NB4 (cell line): Measurements from ENCODE around the gene MYBPC2.
A peak's percentile ranks its signal among the peaks of the same experiment; 100 is the strongest.

Source experiments
- DNase-seq: peaks from one replicate; pipeline ENCODE4 v3.0.0; 2010; ENCODE audit warnings: low read depth
- H3K4me3 ChIP-seq: one replicate; pipeline ENCODE4 v1.5.1; 2011; ENCODE audit warnings: mild to moderate bottlenecking, low read depth, low read length, moderate library complexity
- MYC ChIP-seq: IDR thresholded peaks from 2 replicates; pipeline ENCODE4 v1.6.1; 2011; ENCODE audit warnings: low read depth, low read length
- POLR2A ChIP-seq: IDR thresholded peaks from 2 replicates; pipeline ENCODE4 v1.6.1; 2011; ENCODE audit warnings: mild to moderate bottlenecking; ENCODE audit not compliant: insufficient read length; ENCODE audit errors: extremely low read depth
- TF ChIP-seq, protein P1 (sequence below): IDR thresholded peaks from one replicate; pipeline ENCODE4 v1.5.1; 2012; ENCODE audit warnings: low read depth, low read length
- TF ChIP-seq, protein P2 (sequence below): IDR thresholded peaks from 2 replicates; pipeline ENCODE4 v1.6.1; 2011; ENCODE audit warnings: low read depth, low read length

The MYBPC2 gene

DNA sequence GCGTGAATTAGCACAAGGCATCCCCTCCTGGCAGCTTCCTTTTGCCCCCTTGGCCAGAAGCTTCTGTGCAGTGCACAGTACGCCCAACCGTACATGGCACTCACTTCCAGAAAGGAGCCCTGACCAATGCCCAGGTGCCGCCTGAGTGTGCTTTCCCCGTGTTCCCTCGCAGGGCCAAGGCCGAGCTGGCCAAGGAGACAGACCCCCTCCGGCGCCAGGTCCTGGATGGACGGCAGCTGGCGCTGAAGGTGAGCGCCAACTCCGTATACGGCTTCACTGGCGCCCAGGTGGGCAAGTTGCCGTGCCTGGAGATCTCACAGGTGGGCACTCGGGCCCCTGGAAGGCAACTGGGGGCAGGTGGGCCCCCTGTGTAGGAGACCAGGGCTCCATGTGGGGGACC, 23.3 kb upstream of the MYBPC2 start:
- no peak for DNase-seq
- TF ChIP-seq MYC (no peak), POLR2A (no peak)
- no peak overlapping the region for H3K4me3 ChIP-seq

DNA sequence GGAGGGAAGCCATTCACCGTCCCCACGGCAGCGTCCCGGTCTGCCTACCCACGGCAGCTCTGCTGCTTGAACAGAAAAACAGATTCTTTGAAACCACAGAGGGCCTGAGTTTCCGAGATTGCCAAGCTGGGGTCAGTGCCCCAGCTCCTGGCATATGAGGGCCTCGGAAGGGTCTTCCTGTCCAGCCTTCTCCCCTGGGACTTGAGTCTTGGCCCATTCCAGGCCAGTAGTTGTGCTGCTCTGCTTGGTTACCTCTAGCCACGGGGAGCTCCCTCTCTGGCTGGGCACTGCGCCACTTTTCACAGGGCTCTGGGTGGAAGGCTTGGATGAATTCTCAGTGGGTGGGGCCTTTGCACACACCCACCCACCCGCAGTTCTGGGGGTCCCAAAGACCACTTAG, 22.6 kb upstream of the MYBPC2 start:
- no peak for DNase-seq
- TF ChIP-seq, protein P1, sequence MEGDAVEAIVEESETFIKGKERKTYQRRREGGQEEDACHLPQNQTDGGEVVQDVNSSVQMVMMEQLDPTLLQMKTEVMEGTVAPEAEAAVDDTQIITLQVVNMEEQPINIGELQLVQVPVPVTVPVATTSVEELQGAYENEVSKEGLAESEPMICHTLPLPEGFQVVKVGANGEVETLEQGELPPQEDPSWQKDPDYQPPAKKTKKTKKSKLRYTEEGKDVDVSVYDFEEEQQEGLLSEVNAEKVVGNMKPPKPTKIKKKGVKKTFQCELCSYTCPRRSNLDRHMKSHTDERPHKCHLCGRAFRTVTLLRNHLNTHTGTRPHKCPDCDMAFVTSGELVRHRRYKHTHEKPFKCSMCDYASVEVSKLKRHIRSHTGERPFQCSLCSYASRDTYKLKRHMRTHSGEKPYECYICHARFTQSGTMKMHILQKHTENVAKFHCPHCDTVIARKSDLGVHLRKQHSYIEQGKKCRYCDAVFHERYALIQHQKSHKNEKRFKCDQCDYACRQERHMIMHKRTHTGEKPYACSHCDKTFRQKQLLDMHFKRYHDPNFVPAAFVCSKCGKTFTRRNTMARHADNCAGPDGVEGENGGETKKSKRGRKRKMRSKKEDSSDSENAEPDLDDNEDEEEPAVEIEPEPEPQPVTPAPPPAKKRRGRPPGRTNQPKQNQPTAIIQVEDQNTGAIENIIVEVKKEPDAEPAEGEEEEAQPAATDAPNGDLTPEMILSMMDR: no peak
- TF ChIP-seq, protein P2, sequence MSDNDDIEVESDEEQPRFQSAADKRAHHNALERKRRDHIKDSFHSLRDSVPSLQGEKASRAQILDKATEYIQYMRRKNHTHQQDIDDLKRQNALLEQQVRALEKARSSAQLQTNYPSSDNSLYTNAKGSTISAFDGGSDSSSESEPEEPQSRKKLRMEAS: no peak
- TF ChIP-seq MYC: no peak
- no peak for TF ChIP-seq POLR2A

DNA sequence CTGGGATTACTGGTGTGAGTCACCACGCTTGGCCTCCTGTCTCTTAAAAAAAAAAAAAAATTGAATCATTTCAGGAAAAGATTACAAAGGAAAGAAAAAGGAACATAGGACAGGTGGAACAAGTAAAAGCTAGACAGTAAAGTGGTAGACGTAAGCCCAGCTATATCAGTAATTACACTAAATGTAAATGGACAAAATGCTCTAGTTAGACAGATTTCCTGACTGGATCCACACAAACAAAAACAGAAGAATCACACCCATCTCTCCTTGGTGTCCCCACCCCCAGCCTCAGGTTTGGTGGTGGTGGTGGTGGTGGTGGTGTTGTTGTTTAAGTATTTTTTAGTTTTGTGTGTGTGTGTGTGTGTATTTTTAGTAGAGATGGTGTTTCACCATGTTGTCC, 20.3 kb upstream of the MYBPC2 start:
- no peak overlapping the region for H3K4me3 ChIP-seq
- TF ChIP-seq, protein P2: no peak
- TF ChIP-seq, protein P1: no peak
- DNase-seq: no peak

More for the DNA sequence above, 22.6 kb upstream of the MYBPC2 start:
- no peak overlapping the region for H3K4me3 ChIP-seq

DNA sequence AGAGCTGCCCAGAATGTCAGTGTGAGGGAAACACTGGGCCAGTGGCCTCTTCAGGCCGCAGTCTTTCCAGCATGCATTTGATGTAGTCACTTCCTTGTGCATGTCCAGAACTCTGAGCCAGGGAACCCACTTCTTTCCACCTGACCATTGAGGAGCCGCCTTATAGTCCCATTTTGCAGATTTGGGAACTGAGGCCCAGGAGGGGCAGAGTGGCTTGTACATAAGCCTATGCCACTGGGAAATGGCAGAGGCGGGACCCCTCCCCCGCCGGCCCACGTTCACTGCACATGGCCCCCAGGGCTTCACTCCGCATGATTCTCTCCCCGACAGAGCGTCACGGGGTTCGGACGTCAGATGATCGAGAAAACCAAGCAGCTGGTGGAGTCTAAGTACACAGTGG, 19.6 kb upstream of the MYBPC2 start:
- no peak overlapping the region for H3K4me3 ChIP-seq
- TF ChIP-seq MYC: no peak
- TF ChIP-seq, protein P2: no peak
- TF ChIP-seq, protein P1: no peak
- no peak for TF ChIP-seq POLR2A

DNA sequence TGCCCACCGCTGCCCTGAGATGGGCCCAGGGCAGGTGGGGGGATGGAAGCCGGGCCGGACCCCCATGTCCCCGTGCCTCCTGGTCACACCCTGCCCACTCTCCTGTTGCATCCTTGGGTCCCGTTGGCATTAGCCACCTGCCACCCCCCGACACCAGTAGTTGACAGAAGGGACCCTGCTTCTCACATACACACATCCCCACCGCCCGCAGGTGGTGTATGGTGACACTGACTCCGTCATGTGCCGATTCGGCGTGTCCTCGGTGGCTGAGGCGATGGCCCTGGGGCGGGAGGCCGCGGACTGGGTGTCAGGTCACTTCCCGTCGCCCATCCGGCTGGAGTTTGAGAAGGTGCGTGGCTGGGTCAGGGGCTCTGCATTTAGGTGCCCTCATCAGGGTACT, 19.2 kb upstream of the MYBPC2 start:
- H3K4me3 ChIP-seq: no peak overlapping the region
- DNase-seq: no peak
- TF ChIP-seq, protein P1: no peak
- no peak for TF ChIP-seq POLR2A
- TF ChIP-seq, protein P2: no peak
- TF ChIP-seq MYC: no peak

More for the DNA sequence above, 19.6 kb upstream of the MYBPC2 start:
- no peak for DNase-seq

DNA sequence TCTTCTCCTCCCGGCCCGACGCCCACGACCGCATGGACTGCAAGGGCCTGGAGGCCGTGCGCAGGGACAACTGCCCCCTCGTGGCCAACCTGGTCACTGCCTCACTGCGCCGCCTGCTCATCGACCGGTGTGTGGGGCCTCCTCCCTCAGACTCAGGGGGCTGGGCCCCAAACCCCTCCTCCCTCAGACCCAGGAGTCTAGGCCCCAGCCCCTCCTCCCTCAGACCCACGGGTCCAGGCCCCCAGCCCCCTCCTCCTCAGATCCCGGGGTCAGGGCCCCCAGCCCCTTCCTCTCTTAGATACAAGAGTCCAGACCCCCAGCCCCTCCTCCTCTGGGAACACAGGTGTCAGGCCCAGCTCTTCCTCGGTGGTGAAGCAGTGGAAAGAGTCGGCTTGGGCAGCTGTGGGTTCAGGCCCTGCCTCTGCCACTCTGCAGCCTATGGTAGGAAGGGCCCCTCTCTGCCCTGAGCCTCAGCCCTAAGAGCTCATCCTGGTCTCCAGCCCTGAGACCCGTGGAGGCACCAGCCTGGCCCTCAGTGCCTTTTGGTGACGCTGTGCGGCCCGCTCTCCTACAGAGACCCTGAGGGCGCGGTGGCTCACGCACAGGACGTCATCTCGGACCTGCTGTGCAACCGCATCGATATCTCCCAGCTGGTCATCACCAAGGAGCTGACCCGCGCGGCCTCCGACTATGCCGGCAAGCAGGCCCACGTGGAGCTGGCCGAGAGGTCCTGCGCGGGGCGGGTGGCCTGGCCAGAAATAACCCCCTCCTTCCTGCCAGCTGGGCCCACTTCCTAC, 17.6 kb upstream of the MYBPC2 start:
- TF ChIP-seq, protein P1: peak; percentile 51
- no peak for TF ChIP-seq POLR2A
- TF ChIP-seq, protein P2: peak; percentile 46; the same call in 1 of the 2 replicates
- TF ChIP-seq MYC: peak; percentile 54
- no peak overlapping the region for H3K4me3 ChIP-seq
- DNase-seq: peak; percentile 60
